Endothelial cell of umbilical vein (primary cell): Measurements from ENCODE around the gene CRISPLD2.

Experiments used
- CTCF ChIP-seq, 2 donors: IDR thresholded peaks; 1 replicate in 1 of 2; 2 replicates in 1 of 2; pipeline ENCODE4 v1.5.1; 2011; ENCODE audit warnings: low read length in 2 of 2, mild to moderate bottlenecking in 2 of 2, moderate library complexity in 2 of 2, control low read depth in 1 of 2, inconsistent platforms in 1 of 2, low read depth in 1 of 2; ENCODE audit not compliant: insufficient read depth in 1 of 2; ENCODE audit errors: extremely low read depth in 1 of 2
- EZH2 ChIP-seq: IDR thresholded peaks from 2 replicates; pipeline ENCODE4 v1.6.1; 2012; ENCODE audit warnings: borderline replicate concordance, low read depth, mild to moderate bottlenecking, moderate library complexity, low read length, inconsistent platforms; ENCODE audit not compliant: severe bottlenecking
- MAX ChIP-seq: IDR thresholded peaks from 2 replicates; pipeline ENCODE4 v1.6.1; 2011; ENCODE audit not compliant: insufficient read depth, insufficient read length
- POLR2A ChIP-seq: IDR thresholded peaks from 2 replicates; pipeline ENCODE4 v1.6.1; 2012; ENCODE audit warnings: low read depth, mild to moderate bottlenecking, control low read depth, low read length
- POLR2AphosphoS5 ChIP-seq: IDR thresholded peaks from 2 replicates; pipeline ENCODE4 v1.6.1; 2012; ENCODE audit warnings: low read depth, mild to moderate bottlenecking, control low read depth, low read length, moderate library complexity; ENCODE audit not compliant: insufficient read depth

- TF ChIP-seq CTCF (IDR thresholded peaks at IDR 0.05; ENCODE audit: extremely low read depth in 1 of 2, insufficient read depth in 1 of 2, low read depth in 1 of 2, low read length in 2 of 2) (no peak), POLR2AphosphoS5 (no peak), POLR2A (no peak), EZH2 (no peak), MAX (no peak)
Observed at GRCh38 chr16:84826558-84826941, 6.8 kb downstream of the CRISPLD2 start.
